ENCODE results near the gene STARD13. TPM values are rescaled to one million over a fixed set of nuclear protein-coding genes. Genes with fewer than 3 reads are reported as not detected.

The STARD13 gene
- total RNA-seq, 1 experiment from 2014 or later: 11.3 TPM

DNA sequence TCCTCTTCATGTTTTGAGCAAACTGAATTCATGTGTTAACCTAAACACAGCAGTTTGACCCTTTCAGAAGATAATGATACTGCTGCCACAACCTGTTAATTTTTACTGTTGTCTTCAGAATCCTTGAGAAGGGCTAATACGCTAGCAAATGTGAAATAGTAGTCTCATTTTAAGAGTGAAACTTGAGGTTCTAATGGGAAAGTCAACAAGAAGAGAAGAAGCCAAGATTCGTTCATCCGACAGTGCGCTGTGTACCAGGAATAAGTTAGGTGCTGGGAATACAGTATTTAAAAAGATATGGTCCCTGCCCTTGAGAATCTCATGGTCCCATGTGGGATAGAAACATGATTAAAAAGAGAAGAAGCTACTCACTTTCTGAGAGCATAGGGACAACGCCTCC is 134.9 kb downstream of the STARD13 start:
- Mint-ChIP-seq H3K4me1 (ENCODE audit: low read depth, unreplicated experiment) (peaks cover 30% of the 10 kb centered on the region), H3K9me3 (ENCODE audit: low read depth, unreplicated experiment) (no peaks in the 10 kb centered on the region), H3K36me3 (ENCODE audit: insufficient read depth, unreplicated experiment) (no peaks in the 10 kb centered on the region), H3K4me3 (ENCODE audit: low read depth, unreplicated experiment) (no peak overlapping the region), H3K27me3 (ENCODE audit: unreplicated experiment) (no peaks in the 10 kb centered on the region), H3K27ac (ENCODE audit: unreplicated experiment) (no peak overlapping the region)
- no peak for DNase-seq
- TF ChIP-seq, protein P1, sequence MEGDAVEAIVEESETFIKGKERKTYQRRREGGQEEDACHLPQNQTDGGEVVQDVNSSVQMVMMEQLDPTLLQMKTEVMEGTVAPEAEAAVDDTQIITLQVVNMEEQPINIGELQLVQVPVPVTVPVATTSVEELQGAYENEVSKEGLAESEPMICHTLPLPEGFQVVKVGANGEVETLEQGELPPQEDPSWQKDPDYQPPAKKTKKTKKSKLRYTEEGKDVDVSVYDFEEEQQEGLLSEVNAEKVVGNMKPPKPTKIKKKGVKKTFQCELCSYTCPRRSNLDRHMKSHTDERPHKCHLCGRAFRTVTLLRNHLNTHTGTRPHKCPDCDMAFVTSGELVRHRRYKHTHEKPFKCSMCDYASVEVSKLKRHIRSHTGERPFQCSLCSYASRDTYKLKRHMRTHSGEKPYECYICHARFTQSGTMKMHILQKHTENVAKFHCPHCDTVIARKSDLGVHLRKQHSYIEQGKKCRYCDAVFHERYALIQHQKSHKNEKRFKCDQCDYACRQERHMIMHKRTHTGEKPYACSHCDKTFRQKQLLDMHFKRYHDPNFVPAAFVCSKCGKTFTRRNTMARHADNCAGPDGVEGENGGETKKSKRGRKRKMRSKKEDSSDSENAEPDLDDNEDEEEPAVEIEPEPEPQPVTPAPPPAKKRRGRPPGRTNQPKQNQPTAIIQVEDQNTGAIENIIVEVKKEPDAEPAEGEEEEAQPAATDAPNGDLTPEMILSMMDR (IDR thresholded peaks at IDR 0.05; ENCODE audit: unreplicated experiment): no peak
- CTCF ChIA-PET: no interaction called here
- intact Hi-C loops (cut with micrococcal nuclease; ENCODE audit: unreplicated experiment): no loop called here
- no TSS peak for BruUV-seq (replicated peaks)

DNA sequence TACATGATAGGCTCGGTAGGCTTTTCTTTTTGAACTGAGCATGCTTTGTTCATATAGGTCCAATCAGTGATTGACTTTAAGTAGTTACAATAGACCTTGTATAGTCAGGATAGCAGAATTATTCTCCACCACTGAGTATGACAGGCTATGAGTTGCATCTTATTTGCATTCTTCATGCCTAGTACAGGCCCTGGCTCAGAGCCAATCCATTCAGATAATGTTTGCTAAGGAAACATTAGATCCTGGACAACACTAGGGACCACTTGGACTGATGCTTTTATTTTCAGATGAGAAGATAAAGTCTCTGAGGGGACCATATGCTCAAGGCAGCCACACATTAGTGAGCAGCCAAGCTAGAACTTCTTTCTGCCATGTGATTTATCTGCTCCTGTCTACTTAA is 135.4 kb downstream of the STARD13 start:
- intact Hi-C loops (cut with micrococcal nuclease; ENCODE audit: unreplicated experiment): no loop called here
- H3K27me3 Mint-ChIP-seq (ENCODE audit: unreplicated experiment): no peaks in the 10 kb centered on the region
- CTCF ChIA-PET: no interaction called here
- H3K4me3 Mint-ChIP-seq (ENCODE audit: low read depth, unreplicated experiment): no peak overlapping the region
- BruUV-seq (replicated peaks): no TSS peak
- no peak overlapping the region for H3K27ac Mint-ChIP-seq (ENCODE audit: unreplicated experiment)
- no peaks in the 10 kb centered on the region for H3K9me3 Mint-ChIP-seq (ENCODE audit: low read depth, unreplicated experiment)
- peaks cover 30% of the 10 kb centered on the region for H3K4me1 Mint-ChIP-seq (ENCODE audit: low read depth, unreplicated experiment)
- TF ChIP-seq, protein P1 (IDR thresholded peaks at IDR 0.05; ENCODE audit: unreplicated experiment): no peak
- no peak for DNase-seq
- H3K36me3 Mint-ChIP-seq (ENCODE audit: insufficient read depth, unreplicated experiment): no peaks in the 10 kb centered on the region

DNA sequence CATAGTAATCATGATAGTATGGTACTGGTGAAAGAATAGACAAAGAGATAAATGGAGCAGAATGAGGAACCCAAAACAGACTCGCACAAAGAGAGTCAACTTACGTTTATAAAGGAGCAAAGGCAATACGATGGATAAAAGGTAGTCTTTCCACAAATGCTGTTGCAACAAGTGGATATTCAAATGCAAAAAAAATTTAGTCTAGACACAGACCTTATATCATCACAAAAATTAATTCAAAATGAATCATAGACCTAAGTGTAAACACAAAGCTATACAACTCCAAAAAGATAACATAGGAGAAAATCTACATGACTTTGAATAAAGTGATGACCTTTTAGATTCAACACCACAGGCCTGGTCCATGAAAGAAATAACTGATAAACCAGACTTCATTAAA is 137.7 kb downstream of the STARD13 start:
- no peak overlapping the region for H3K4me3 Mint-ChIP-seq (ENCODE audit: low read depth, unreplicated experiment)
- no TSS peak for BruUV-seq (replicated peaks)
- peaks cover 18% of the 10 kb centered on the region for H3K4me1 Mint-ChIP-seq (ENCODE audit: low read depth, unreplicated experiment)
- intact Hi-C loops (cut with micrococcal nuclease; ENCODE audit: unreplicated experiment): no loop called here
- H3K27ac Mint-ChIP-seq (ENCODE audit: unreplicated experiment): no peak overlapping the region
- no peak for DNase-seq
- TF ChIP-seq, protein P1 (IDR thresholded peaks at IDR 0.05; ENCODE audit: unreplicated experiment): no peak
- H3K36me3 Mint-ChIP-seq (ENCODE audit: insufficient read depth, unreplicated experiment): no peaks in the 10 kb centered on the region
- H3K9me3 Mint-ChIP-seq (ENCODE audit: low read depth, unreplicated experiment): no peaks in the 10 kb centered on the region
- no peaks in the 10 kb centered on the region for H3K27me3 Mint-ChIP-seq (ENCODE audit: unreplicated experiment)
- CTCF ChIA-PET: no interaction called here

DNA sequence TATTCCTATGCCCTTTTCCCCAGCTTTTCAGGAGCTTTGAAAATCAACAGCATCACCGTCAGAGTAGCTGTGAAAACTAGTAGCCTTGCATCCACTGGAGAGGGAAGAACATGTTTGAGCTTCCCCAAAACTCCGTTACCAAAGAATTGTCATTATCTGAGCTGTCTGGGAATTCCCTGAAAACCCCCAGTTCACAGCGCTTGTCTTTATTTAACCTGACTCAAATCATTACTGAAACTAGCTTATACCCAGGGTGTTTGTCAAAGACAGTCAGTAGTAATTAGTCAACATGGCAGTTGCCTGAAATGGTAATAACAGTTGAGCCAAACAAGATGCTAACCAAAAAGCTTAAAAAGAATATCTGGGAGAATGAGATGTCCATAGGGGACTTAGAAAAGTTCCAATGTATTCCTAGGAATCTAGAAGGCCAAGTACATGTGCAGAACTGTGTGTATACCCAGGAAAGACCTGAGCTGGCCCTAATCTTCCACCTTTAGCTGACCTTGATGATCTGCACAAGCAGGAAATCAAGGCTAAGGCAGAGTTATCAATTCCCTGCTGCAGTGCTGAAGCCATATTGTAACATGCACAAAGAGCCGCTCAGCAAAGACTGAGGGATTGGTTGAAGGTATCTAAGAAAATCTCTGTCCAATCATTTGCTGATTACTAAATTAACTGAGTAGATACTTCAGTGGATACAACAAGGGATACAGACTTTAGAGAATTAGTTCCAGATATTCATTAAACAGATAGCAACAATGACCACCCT is 138.5 kb downstream of the STARD13 start:
- Mint-ChIP-seq H3K27ac (ENCODE audit: unreplicated experiment) (no peak overlapping the region), H3K27me3 (ENCODE audit: unreplicated experiment) (no peaks in the 10 kb centered on the region), H3K4me3 (ENCODE audit: low read depth, unreplicated experiment) (no peak overlapping the region), H3K4me1 (ENCODE audit: low read depth, unreplicated experiment) (peaks cover 11% of the 10 kb centered on the region), H3K9me3 (ENCODE audit: low read depth, unreplicated experiment) (peaks cover 2% of the 10 kb centered on the region), H3K36me3 (ENCODE audit: insufficient read depth, unreplicated experiment) (no peaks in the 10 kb centered on the region)
- CTCF ChIA-PET: interaction anchor here (0.6 to 1.0 kb wide), 2 partner anchors 11 to 327 kb away, joined by 3 to 4 read pairs; no protein-coding TSS in a partner anchor
- intact Hi-C loops (cut with micrococcal nuclease; ENCODE audit: unreplicated experiment): no loop called here
- no TSS peak for BruUV-seq (replicated peaks)
- TF ChIP-seq, protein P1 (IDR thresholded peaks at IDR 0.05; ENCODE audit: unreplicated experiment): no peak
- no peak for DNase-seq

All from Calu3 (cell line).